Right forelimb (tissue), 1 donor: Measurements from ENCODE around the gene ATP2C2.
"Not testable (repeated sequence)": the region's sequence is repeated elsewhere in the genome, so short reads cannot be mapped to it uniquely, and the experiment has no call there.

ENCODE experiments used
- DNase-seq: peaks from one replicate; pipeline ENCODE4 v3.0.0-alpha.2; 2018

The ATP2C2 gene

DNA sequence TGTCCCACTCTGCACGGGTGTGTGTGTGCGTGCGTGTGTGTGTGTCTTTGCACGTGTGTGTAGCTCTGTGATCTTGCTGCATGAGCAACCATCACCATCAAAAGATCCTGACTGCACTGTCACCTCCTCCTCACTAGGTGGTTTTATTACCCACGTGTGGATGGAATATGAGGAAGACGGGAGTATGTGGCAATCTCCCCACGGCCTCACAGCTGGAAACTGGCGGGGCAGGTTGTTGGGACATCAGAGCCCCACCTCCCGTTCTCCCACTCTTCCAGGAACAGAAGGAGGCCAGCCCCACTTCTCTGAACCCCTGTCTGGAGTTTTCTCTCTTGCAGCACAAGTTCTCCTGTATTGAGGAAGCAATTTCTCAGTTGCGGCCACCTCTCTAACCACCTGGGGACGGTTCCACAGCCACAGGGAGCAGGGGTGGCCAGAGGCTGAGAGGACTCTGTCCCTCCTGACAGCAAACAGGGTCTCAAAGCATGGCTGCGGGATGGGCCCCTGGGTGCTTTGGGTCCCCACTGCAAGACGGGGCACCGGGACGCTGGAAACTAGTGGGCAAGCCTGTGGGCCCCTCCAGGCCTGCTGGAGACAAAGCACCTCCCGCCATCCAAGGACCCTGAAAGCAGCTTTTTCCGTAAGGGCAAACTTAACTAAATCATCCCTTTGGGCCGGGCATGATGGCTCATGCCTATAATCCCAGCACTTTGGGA is 27.9 kb upstream of the ATP2C2 start:
- no peak for DNase-seq

DNA sequence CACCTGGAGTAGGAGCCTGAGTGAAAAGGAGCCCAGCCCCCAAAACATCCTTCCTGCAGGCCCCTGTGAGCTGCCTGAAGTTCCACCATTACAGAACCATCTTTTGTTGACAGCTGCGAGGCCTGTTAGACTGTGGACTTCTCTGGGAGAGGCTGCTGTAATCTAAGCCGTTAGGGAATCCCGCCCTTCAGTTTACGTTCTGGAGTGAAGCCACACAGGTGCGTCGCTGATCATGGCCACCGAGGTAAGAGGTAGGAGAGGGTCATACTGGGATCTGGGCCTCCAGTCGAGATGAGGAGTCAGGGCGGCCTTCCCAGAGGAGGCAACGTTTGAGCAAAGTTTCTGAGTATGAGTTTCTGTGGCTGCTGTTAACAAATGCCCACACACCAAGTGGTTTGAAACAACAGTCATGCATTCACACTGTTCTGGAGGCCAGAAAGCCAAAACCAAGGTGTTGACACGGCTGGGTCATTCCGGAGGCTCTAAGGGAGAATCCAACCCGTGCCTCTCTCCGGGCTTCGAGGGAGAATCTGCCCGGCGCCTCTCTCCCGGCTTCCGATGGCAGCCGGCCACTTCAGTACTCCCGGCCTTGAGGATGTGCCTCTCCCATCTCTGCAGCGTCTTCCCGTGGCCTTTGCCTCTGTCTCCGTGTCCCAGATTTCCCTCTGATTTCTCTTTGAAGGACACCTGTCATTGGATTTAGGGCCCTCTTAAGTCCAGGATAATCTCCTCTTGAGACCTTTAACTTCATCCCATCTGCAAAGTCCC is 26.6 kb upstream of the ATP2C2 start:
- no peak for DNase-seq

DNA sequence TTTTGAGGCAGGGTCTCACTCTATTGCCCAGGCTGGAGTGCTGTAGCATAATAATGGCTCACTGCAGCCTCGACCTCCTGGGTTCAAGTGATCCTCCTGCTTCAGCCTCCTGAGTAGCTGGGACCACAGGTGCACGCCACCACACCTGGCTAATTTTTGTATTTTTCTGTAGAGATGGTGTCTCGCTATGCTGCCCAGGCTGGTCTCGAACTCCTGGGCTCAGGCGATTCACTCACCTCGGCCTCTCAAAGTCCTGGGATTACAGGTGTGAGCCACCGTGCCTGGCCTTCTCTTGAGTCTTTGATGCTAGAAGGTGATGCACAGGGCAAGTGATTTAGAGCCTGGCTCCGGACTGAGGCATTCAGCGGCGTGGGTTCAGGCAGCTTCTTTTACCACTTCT is 24.5 kb upstream of the ATP2C2 start:
- not testable (repeated sequence) for DNase-seq

DNA sequence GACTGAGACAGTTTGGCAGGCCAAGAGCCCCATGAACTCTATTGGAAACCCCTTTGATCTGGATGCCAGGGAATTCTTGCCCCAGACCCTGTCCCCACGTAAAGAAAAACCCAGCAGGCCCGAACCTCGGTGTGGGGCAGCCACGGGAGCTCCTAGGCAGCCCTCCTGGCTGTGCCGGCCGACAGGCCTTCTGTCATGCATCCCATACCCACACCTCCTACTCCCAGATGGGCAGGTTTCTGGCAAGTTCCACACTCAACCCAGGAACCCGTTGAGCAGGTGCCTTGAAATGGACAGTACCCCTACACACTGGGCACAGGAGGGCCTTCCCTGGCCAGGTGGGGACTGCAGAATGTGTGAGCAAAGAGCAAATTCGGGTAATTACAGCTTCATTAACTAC is 23.6 kb upstream of the ATP2C2 start:
- DNase-seq = no peak

DNA sequence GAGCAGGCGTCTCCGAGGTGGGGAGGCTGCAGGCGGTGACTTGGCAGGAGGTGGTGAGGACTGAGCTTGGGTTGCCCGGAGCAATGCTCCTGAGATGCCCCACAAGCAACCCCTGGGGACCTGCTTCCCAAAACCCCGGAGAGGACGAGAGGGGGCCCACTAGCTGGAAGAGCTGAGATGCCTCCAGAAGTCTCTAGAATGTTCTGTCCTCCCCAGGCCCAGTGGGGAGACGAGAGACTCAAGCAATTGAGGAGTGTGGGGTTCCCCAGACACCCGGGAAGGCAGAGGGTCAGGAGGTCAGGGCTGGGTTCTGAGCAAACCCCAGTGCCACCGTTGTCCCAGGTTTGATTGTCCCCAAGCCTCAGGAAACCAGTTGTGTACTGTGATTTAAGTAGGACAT is 21.2 kb upstream of the ATP2C2 start:
- DNase-seq = no peak

DNA sequence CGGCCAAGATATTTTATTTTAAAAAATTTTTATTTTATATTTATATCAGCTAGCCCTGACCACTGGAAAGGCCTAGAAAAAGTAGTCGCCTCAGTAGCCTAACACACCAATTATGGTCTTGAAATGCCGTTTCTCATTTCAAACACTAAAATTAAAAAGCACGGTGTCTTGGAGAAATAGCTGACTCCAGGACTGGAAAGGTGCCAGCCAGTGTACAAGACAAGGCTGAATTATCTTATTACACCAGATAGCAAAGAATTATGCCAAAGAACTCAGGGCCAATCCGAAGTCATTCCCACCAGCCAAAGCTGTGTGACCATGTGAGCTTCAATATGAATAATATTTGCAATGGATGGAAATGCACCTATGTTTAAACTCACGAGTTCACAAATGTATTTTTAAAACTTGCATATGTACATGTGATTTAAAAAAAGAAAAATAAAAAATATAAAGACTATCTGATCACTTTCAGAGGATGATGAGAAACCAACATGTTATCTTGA is 19.9 kb upstream of the ATP2C2 start:
- no peak for DNase-seq

DNA sequence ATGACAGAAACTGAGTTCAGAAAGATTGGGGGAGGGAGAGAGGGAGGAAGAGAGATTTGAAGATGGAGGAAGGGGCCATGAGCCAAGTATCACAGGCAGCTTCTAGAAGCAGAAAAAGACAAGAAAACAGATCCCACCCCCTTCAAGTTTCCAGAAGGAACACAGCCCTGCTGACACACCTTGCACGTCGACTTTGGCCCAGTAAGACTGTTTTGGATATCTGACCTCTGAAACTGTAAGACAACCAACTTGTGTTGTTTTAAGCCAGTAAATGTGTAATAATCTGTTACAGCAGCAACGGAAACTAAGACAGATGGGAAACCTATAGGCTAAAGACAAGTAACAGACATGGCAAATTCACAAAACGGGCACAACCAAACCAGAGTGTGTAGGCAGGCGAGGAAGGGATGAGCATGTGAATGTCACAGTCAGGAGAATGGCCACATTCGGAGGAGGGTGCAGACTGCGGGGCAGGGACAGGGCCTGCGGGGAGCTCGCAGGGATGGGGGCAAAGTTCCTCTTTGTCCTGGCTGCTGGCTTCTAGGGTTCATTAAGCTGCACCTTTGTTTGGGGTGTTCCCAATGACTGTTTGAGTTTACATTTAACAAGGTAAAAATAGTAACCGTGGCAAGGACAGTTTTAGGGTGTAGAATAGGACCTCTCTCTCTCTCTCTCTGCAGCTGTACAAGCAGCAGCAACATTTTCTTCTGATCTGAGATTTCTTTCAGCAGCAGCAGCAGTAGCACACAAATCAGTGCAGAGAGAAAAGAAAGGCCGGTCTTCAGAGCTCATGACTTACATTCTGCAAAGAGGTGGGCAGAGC is 18.3 kb upstream of the ATP2C2 start:
- DNase-seq = no peak

DNA sequence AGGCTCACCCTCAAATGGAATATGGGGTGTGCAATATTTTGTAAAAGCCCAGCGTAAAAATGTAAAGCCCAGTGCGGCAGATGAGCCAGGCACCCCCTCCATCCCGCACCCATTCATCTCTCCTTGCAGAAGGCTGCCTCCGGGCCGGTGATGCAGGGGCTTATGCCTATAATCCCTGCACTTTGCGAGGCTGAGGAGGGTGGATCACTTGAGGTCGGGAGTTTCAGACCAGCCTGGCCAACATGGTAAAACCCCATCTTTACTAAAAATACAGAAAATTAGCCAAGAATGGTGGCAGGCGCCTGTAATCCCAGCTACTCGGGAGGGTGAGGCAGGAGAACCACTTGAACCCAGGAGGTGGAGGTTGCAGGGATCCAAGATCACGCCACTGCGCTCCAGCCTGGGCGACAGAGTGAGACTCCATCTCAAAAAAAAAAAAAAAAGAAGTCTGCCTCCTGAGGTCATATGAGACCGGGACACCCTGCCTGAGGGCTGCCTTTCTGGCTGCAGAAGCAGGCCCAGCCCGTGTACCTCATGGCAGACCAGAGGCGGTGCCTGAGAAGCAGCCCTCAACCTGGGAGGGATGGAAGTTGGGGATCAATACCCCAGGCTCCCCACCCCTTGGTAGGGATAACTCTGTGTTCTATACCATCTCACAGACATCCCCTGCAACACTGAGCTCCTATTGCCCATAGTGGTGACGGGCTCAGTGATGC is 17.5 kb upstream of the ATP2C2 start:
- no peak for DNase-seq

DNA sequence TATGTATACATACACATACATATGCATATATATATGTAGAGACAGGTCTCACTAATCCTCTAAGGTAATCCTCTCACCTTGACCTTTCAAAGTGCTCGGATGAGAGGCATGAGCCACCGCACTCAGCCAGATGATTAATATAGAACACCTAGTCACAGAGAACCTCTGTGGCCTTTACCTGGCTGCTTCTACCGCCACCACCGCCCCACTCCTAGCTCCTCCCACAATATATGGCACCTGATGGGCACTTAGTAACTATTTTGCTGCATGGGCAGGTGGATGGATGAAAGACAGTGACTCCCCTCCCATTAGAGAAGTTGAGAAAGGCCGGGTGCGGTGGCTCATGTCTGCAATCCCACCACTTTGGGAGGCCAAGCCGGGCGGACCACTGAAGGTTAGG is 16.7 kb upstream of the ATP2C2 start:
- no peak for DNase-seq

DNA sequence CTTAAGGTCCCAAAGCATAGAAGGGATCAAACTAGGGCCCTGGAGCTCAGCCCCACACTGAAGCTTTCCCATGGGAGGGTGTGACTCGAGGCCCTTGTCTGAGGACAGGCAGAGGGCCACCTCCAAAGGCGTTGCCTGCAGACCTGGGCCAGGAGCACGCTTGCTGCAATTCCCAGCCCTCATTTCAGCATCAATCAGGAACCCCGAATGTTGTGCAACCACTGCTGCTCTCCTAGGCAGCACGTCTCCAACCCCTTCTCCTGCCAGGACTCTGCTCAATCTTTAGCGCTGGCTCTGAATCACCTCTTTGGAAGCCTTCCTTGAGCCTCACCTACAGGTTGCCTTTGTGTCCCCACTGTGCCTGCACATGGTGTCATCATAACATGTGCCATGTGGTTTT is 14.0 kb upstream of the ATP2C2 start:
- no peak for DNase-seq

DNA sequence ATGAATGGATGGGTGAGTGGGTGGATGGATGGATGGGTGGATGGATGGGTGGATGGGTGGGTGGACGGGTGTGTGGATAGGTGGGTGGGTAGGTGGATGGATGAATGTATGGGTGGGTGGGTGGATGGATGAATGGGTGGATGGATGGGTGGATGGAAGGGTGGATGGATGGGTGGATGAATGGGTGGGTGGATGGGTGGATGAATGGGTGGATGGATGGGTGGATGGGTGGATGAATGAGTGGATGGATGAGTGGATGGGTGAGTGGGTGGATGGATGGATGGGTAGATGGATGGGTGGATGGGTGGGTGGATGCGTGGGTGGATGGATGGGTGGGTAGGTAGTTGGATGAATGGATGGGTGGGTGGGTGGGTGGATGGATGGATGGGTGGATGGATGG is 13.2 kb upstream of the ATP2C2 start:
- no peak for DNase-seq

DNA sequence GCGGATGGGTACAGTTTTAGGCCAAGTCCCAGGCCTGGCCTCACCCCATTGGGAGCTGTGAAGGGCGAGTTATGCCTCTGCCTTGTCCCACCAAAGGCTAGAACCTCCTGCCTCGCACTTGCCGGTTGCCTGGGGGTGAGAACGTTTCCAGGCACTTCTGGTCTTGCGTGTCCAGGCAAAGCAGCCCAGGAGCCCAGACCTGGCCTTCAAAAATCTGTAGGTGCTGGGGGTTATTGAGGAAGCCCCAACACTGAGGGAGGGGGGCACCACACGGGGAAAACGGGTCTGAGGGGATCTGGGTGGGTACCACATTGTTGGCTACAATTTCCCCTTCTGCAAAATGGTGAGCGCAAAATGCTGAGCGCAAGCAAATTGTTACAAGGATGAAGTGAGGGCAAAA is 12.2 kb upstream of the ATP2C2 start:
- no peak for DNase-seq

DNA sequence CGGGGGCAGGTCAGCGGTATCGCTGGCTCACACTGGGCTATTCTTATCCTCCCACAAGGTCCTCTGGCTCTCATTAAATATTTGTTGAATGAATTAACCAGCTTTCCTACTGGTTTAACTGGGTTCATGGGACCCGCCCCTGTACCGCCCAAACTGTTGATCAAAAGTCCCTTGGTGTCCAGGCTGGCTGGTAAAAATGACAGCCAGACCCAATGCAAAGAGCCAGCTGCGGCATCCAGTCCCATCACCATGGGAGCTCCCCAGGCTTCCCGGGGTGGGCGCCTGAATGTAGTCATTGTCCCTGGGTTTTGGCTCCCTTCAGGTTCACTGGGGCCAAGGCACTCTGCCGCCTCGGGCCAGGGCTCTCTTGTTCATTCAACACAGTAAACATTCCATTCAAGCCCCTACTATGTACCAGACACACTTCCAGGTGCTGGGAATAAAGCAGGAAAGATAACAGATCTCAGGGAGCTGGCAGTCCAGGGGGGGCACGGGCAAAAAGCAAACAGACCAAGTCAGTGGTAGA is 11.7 kb upstream of the ATP2C2 start:
- no peak for DNase-seq

DNA sequence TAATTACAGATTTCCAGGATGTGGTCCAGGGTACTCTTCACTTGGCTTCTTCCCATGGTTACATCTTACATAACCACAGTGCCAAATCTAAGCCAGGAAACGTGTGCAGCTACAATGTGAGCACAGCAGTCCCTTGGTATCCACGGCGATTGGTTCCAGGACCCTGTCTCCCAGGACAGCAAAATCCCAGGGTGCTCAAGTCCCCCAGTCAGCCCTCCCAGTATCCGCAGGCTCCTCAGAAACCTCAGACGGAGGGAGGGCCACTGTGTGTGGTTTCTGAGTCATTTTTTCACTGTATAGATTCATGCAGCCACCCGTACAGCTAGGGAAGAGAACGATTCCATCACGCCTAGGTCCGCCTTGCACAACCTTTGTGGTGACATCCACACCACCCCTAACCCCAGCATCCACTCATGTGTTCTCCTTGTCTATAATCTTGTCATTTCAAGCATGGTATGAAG is 11.1 kb upstream of the ATP2C2 start:
- DNase-seq = no peak

DNA sequence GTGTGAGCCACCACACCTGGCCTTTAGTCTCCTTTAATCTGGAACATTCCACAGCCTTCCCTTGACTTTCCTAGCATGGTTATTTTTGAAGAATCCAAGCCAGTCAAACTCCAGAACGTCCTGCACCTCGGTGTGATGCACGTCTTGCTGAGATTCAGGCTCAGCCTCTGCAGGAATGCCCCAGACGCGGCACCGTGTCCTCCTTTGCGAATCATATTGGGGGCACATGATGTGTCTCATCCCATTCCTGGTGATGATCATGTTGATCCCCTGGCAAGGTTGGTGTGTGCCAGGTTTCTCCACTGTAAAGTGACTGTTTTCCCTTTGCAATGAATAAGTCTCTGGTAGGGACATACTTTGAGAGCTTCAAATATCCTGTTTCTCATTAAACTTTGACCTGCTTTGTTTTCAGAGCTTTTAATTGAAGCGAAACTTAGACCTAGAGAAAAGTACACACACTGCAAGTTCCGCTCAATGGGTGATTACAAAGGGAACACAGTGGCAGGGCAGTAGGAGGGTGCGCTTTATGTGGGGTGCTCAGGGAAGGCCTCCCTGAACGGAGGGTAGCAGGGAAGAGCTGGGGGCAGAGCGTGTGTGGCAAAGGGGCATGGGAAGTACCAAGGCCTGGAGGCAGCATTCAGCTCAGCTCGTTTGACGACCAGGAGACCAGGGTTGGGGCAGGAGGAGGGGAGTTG is 9.6 kb upstream of the ATP2C2 start:
- DNase-seq = no peak

DNA sequence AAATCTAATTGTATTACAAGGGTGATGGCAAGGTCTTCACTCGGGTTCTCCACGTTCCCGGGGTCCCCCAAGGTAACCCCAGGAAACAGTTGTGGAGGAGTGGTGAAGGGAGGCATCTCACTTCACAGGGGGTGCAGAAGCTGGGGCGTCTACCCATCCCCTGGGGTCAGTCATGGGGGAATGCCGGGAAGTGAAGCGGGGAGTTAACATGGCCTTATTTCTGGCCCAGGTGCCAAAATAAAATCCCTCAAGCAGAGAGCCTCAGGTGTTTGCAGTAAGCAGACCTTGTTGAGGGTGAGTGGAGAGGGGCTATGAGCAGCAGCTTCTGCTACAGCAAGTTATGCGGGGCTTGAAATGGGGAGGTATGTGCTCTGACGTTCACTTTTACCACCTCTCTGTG is 9.0 kb upstream of the ATP2C2 start:
- DNase-seq = no peak

DNA sequence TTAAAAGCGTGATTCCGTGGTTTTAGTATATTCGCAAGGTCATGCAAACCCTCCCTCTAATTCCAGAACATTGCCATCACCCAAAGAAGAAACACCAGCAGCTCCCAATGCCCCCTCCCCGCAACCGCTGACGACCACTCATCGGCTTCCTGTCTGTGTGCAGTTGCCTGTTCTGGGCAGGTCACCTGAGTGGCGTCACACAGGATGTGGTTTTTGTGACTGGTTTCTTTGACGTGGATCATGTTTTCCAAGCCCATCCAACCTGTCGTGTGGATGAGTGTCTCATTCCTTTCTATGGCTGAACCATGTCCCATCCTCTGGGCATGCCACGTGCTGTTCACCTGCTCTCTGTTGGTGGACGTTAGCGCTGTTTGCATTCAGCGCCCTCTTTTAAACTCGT is 8.2 kb upstream of the ATP2C2 start:
- no peak for DNase-seq

DNA sequence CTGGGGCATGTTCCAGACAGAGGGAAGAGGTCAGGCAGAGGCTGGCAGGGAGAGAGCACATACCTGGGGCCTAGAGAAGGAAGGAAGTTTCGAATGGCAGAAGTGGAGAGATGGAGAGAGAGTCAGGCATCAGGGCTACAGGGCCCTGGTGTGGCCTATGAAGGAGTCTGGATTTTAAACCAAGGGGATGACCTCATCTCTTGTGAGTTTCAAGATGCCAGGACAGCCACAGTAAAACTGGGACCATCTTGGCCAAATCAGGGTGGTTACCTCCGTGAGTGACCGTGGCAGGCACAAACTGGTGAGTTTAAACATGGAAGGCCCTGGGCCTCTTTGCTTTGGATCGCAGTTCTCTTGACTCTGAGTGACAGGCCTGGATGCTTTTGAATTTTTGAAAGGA is 7.6 kb upstream of the ATP2C2 start:
- DNase-seq = no peak

DNA sequence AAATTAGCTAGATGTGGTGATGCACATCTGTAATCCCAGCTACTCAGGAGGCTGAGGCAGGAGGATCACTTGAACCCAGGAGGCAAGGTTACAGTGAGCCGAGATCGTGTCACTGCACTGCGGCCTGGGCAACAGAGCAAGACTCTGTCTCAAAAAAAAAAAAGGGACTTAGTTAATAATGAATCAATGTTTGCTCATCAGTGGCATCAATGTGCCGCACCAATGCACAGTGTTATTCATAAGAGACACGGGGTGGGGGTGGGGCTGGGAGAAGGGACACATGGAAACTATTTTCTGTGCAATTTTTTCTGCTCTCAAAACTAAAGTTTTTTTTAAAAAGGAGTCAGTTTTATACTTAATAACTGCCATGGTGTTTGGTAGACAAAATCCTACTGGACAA is 6.8 kb upstream of the ATP2C2 start:
- no peak for DNase-seq

DNA sequence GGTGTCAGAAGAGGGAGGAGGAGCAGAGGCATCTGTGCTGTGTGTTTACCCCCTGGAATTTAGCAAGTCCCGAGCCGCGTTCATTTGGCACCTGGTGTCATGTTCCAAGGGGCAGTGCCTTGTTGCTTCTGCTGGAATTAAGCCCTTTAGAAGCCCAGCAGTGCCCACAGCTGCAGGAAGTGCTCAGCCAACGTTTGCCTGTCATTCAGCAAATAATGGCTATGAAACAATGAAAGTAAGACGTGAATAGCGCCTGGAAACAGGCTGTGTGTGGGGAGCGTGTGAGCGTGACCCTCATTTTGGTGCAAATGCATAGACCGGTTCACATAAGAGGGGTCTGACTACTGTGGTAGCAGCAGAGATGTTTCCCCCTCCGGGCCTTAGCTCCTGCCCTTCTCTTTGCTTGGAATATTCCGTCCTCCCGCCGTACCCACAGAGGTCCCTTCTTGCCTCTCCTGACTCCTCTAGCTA is 5.8 kb upstream of the ATP2C2 start:
- DNase-seq = no peak

DNA sequence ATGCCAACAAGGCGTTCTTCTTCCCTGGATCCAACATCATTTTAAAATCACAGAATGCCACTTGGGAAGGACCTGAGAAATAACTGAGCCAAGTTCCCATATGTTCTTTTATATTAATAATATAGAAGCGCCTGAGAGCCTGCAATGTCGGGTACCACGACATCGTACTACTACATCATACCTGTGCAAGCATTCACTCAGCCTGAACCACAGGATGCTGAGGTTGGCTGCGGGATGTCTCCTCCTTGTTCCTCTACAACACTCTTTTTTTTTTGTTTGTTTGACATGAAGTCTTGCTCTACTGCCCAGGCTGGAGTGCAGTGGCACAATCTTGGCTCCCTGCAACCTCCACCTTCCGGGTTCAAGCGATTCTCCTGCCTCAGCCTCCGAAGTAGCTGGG is 2.1 kb upstream of the ATP2C2 start:
- no peak for DNase-seq

DNA sequence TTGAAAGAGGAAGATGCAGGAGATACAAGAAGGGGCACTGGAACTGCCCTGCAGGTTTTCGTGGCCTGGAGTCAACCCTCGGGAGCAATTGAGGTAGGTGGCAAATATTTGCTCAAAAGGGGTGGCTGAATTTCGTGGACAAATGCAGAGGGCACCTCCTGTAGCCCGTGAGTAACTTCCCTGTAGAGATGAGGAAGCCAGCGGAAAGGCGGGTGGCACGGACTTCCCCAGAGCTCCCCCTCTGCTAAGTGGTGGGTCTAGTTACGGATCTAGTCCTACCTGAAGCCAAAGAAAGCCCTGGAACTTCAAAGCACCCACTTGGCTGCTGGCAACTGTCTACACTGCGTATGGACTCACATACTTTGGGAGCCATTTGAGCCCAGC is 1.0 kb upstream of the ATP2C2 start:
- DNase-seq = no peak
